GM12891 (cell line): ENCODE measurements around the gene LRCH1.
A peak's percentile ranks its signal among the peaks of the same experiment; 100 is the strongest.

Experiments used
- DNase-seq: peaks from one replicate; pipeline ENCODE4 v3.0.0; 2011; ENCODE audit warnings: low spot score; ENCODE audit not compliant: insufficient read length
- FAIRE-seq: peaks from 2 replicates; lab custom pipeline; 2011; peaks lifted over from hg19 to GRCh38; lab: Jason Lieb, UNC
- PAX5 ChIP-seq: IDR thresholded peaks from 2 replicates; pipeline ENCODE4 v1.6.1; 2011; ENCODE audit warnings: low read length, moderate library complexity, mild to moderate bottlenecking; ENCODE audit not compliant: insufficient read depth, severe bottlenecking
- POLR2A ChIP-seq: IDR thresholded peaks from 2 replicates; pipeline ENCODE4 v1.6.1; 2011; ENCODE audit warnings: low read depth, low read length, control low read depth
- POLR2AphosphoS5 ChIP-seq: IDR thresholded peaks from 2 replicates; pipeline ENCODE4 v1.6.1; 2011; ENCODE audit warnings: low read depth, low read length, control low read depth
- POU2F2 ChIP-seq: IDR thresholded peaks from 2 replicates; pipeline ENCODE4 v1.6.1; 2011; ENCODE audit warnings: low read depth, mild to moderate bottlenecking, control low read depth, low read length, moderate library complexity
- SPI1 ChIP-seq: IDR thresholded peaks from 2 replicates; pipeline ENCODE4 v1.6.1; 2011; ENCODE audit warnings: low read depth, low read length, control low read depth
- TAF1 ChIP-seq: IDR thresholded peaks from 2 replicates; pipeline ENCODE4 v1.6.1; 2011; ENCODE audit warnings: low read depth, low read length, control low read depth

Gene LRCH1

DNA sequence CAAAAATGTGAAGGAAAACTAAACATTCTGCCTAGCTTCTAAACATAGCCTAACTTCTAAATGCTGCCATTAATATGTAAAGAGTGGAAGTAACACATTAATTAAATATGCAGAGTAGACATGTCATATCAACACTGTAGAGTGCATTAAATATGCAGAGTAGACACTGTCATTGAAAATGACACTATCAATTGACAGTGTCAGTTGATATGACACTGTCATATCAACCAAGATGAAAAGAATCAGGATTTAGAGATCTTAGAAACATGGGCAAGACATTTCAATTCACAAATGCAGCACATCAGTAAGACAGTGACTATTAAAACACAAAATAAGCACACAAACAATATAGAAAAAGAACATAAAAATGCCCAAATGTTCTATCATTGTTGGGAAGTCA lies 218.7 kb downstream of the LRCH1 start:
- FAIRE-seq = peak; percentile 41
- no peak for TF ChIP-seq PAX5
- DNase-seq = no peak

DNA sequence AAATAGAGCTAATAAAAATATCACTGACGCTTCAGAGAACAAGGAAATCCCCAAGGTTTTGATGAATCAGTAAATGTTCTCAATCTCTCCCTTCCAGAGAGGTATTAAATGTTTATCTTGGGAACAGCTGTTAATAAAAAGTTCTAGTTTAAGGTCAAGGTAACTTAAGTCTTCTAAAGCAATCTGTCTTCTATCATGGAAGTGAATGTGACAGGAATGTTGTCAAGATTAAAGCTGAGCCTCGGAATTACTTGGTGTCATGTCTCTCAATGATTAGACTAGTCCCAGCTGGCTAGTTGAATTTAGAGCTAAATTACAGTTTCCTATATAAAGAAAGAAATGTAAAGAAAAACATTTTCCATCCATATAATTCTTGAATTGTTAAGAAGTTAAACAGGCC lies 220.6 kb downstream of the LRCH1 start:
- TF ChIP-seq TAF1 (no peak), POLR2AphosphoS5 (no peak), SPI1 (no peak), POU2F2 (no peak), POLR2A (no peak), PAX5 (no peak)
- no peak for FAIRE-seq
- DNase-seq = no peak

DNA sequence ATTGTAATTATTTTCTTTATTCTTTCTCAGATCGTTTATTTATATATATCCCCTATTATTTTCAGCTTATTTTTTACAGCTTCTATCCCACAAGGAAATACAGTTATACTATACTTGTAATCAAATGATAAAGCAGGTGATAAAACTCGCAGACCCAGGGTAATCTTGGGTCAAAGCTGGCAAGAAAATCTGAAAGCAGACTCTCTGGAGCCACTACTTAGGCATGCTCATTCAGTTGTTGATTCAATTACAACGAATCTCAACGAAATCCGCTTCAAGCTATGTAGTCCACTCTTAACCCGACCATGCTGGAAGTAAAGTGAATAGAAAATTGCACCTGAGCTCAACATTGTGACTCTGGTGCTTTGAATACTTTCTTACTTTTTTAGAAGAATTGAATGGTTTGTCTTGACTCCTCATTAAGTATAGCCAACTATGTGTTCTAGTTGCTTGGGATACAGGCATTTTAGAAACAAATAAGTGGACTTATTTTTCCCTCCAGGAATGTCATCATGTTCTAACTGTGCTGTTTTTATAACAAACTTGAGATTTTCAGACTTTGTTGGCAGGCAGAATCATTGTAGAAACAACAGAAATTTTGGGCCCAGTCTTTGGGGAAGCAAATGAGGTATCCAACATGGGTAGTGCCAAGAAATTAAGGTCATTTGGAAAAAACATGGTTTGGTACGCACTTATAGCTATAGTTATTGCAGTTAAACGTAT lies 222.6 kb downstream of the LRCH1 start:
- no peak for TF ChIP-seq TAF1
- TF ChIP-seq POLR2AphosphoS5 = no peak
- no peak for TF ChIP-seq PAX5
- TF ChIP-seq SPI1 = no peak
- no peak for TF ChIP-seq POU2F2
- no peak for TF ChIP-seq POLR2A
- FAIRE-seq (no peak), DNase-seq (no peak)

DNA sequence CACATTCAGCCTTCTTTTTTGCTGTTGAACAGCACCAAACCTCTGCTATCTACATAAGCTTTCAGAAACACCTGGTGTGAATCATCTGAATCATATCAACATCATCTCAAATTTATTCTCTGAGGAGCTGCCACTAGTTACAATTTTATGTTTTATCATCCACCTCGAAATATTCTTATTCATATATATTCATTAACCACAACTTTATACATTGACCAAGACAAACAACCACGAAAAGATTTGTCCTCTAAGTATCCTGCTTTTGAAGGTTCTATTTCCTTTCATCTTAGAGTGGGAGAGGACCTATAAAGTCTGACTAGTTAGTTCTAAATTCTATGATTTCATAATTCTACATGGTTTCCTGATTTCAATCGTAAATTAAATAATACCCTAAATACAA lies 225.1 kb downstream of the LRCH1 start:
- TF ChIP-seq PAX5 (no peak), SPI1 (no peak), TAF1 (no peak), POLR2A (no peak), POLR2AphosphoS5 (no peak), POU2F2 (no peak)
- DNase-seq (no peak), FAIRE-seq (no peak)

DNA sequence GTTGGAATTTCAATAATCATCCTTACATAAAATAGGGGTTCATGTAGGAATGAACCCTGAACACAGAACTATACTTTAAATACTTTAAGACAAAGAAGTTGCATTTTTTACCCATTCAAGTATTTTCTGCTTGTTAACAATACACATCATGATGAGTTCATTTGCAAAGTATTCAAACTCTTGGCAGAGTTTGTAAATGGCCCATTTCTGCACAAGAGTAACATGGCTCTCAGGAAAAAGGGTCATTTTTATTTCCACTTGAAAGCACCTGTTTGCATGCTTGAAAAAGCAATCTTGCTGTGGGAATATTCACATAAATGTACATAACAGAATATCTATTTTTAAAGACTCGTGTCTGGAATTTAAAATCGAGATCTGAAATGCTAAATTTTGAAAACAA lies 225.9 kb downstream of the LRCH1 start:
- FAIRE-seq (no peak), DNase-seq (no peak)
- TF ChIP-seq TAF1 (no peak), POLR2A (no peak), SPI1 (no peak), POLR2AphosphoS5 (no peak), PAX5 (no peak), POU2F2 (no peak)

DNA sequence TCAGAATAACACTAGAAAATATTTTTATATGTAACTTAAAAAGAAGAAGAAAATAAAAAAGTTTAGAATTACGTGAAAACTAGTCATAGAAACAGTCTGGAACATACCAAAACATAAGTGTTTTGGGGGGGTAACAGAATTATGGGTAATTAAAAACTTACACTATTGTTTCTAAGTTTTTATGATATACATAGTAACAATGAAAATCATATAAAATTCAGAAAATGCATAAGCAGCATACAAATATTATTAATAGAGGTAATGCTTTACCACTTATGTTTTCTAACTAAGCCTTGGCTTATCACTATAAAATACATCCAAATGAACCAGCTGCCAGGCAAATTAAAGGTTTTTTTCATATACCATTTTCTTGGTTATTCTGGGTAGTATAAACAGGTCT lies 229.1 kb downstream of the LRCH1 start:
- DNase-seq (no peak), FAIRE-seq (no peak)
- TF ChIP-seq POU2F2 (no peak), SPI1 (no peak), TAF1 (no peak), POLR2AphosphoS5 (no peak), PAX5 (no peak), POLR2A (no peak)

DNA sequence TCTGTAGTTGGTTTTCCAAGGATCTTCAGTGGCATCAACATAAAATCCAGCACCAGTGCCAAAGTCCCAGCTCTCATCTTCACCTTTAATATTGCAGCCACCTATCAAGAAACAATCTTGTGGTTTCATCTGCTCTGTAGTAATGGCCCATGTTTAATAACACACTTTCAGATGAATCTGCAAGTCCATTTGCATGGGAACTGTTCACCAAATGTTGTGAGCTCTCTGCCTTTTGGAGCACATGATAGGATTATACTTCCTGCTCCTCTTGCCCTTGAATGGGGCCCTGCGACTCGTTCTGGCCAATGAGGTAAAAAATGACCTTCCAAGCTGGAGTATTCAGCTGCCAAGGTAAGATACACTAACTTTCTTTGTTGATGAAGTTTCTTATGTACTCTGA lies 229.7 kb downstream of the LRCH1 start:
- TF ChIP-seq TAF1 (no peak), POLR2AphosphoS5 (no peak), POU2F2 (no peak), POLR2A (no peak), SPI1 (no peak), PAX5 (no peak)
- no peak for DNase-seq
- no peak for FAIRE-seq

DNA sequence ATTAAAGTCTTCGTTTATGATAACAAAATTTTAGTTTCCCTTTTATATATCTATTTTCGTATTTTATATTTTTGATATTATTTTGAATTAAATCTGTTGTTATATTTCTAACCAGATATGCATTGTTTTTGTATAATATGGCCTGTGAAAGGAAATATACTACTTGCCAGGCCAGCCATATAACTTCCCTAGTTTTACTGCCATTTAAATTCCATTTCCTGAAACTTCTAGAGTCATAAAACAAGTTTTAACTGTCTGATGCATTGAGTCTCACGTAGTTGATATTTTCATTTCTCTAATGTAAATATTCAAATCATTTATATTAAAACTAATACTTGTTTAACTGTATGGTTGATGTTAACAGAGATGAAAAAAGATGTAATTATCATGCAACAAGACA lies 230.5 kb downstream of the LRCH1 start:
- no peak for FAIRE-seq
- TF ChIP-seq POU2F2 (no peak), POLR2A (no peak), TAF1 (no peak), POLR2AphosphoS5 (no peak), PAX5 (no peak), SPI1 (no peak)
- DNase-seq = no peak

DNA sequence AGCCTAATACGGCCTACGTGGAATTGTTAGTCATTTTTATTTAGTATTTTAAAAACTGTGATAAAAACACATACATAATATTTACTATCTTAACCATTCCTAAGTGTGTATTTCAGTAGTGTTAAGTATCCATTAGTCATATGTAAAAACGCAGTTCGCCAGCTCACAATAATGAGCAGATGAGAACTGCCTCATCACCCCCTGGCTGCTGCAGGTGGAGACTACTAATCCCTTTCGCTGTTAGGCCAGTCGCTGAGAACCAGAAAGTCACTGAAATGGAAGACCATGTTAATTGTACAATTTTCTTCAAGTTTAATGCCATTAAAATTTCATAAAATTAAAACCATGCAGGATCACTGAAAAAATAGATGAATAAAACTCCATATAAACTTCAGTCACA lies 242.4 kb downstream of the LRCH1 start:
- TF ChIP-seq POLR2A (no peak), SPI1 (no peak), POU2F2 (no peak), POLR2AphosphoS5 (no peak), PAX5 (no peak), TAF1 (no peak)
- no peak for FAIRE-seq
- no peak for DNase-seq

DNA sequence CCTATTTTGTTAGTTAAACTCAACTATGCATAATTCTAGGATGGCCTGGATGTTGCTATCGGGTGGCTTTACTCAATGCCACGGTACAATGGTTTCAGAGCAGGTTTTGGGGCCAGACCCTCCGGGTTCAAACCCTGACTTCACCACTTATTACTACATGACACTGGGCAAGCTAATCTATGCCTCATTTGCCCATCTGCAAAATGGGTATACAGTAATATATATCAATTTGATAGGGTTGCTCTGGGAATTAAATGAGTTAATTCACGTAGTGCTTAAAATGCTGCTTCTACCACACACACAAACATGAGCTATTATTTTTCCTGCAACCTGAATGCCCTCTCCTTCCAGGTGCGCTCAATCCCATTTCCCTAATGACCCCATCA lies 243.2 kb downstream of the LRCH1 start:
- DNase-seq (no peak), FAIRE-seq (no peak)
- no peak for TF ChIP-seq POLR2A
- no peak for TF ChIP-seq POLR2AphosphoS5
- no peak for TF ChIP-seq POU2F2
- no peak for TF ChIP-seq TAF1
- TF ChIP-seq PAX5 = no peak
- TF ChIP-seq SPI1 = no peak
